HepG2 (cell line): Measurements from ENCODE around the gene EFCAB11. TPM values are rescaled to one million over a fixed set of nuclear protein-coding genes. Genes with fewer than 3 reads are reported as not detected.

Source experiments
- ATAC-seq: fragments of 200-7000 bp; cut with Tn5 transposase; 3 replicates; pipeline ENCODE4 v1.9.1; 2020; ENCODE audit warnings: mild to moderate bottlenecking, moderate library complexity
- BruUV-seq: library from RNA; stranded (reverse); fragments of 400-500 nt; replicated peaks from 2 replicates; lab custom pipeline; 2021; lab: Mats Ljungman, UMichigan
- CTCF ChIA-PET: fragments of 300-600 bp; formaldehyde crosslinking; extraction: SDS; loops from one replicate; lab custom pipeline; 2021; ENCODE audit warnings: low total read pairs, inconsistent platforms, low intra/inter-chr PET ratio; lab: Yijun Ruan, JAX
- POLR2A ChIA-PET: fragments of 350-600 bp; sonication (Branson Sonifier 250); formaldehyde crosslinking; loops from one replicate; lab custom pipeline; 2020; ENCODE audit warnings: antibody characterized with exemption, inconsistent platforms; lab: Yijun Ruan, JAX
- DNase-seq: peaks from one replicate; pipeline ENCODE4 v3.0.0-alpha.2; 2015; ENCODE audit warnings: low spot score
- FAIRE-seq: peaks from 3 replicates; lab custom pipeline; 2011; peaks lifted over from hg19 to GRCh38; lab: Jason Lieb, UNC
- H2AFZ ChIP-seq: one replicate; pipeline ENCODE4 v1.6.1; 2011; ENCODE audit warnings: low read length, inconsistent platforms
- H3K27ac ChIP-seq: fragments of 300-600 bp; 3 replicates; pipeline ENCODE4 v1.8.0; 2011; ENCODE audit warnings: mixed run types, mild to moderate bottlenecking, mixed read lengths, low read length, inconsistent platforms; ENCODE audit not compliant: insufficient read depth; ENCODE audit errors: extremely low read length
- H3K27me3 ChIP-seq, 2 experiments: fragments of 200-600 bp in 1 of 2; 2 replicates in 1 of 2; 3 replicates in 1 of 2; pipeline versions ENCODE4 v1.6.0 to v1.8.0; 2011; ENCODE audit warnings: low read length in 2 of 2, mild to moderate bottlenecking in 2 of 2, moderate library complexity in 2 of 2, inconsistent platforms in 1 of 2; ENCODE audit not compliant: insufficient read depth in 2 of 2, control insufficient read depth in 1 of 2
- H3K36me3 ChIP-seq, 2 experiments: fragments of 200-600 bp in 1 of 2; replicated peaks in 1 of 2; 2 replicates in 1 of 2; 3 replicates in 1 of 2; pipeline versions ENCODE4 v1.5.1 to v1.8.0; 2011; ENCODE audit warnings: low read length in 2 of 2, inconsistent platforms in 1 of 2; ENCODE audit not compliant: insufficient read depth in 2 of 2, control insufficient read depth in 1 of 2
- H3K4me1 ChIP-seq: 2 replicates; pipeline ENCODE4 v1.5.1; 2012; ENCODE audit warnings: low read length, inconsistent platforms; ENCODE audit not compliant: insufficient read depth
- H3K4me2 ChIP-seq: 2 replicates; pipeline ENCODE4 v1.6.0; 2011; ENCODE audit warnings: low read depth, low read length, inconsistent platforms
- H3K4me3 ChIP-seq, 3 experiments: fragments of 200-600 bp in 1 of 3; sonication (generic), shearing (Covaris generic) in 1 of 3; replicated peaks in 1 of 3; 2 replicates each; pipeline ENCODE4 v1.5.1; 2011 to 2016; ENCODE audit warnings: low read length in 3 of 3, inconsistent platforms in 2 of 3, low read depth in 2 of 3, mild to moderate bottlenecking in 2 of 3, control low read depth in 1 of 3, mixed read lengths in 1 of 3; ENCODE audit not compliant: insufficient read depth in 1 of 3
- H3K79me2 ChIP-seq: one replicate; pipeline ENCODE4 v1.6.1; 2011; ENCODE audit warnings: low read length, inconsistent platforms; ENCODE audit not compliant: insufficient read depth
- H3K9ac ChIP-seq: 2 replicates; pipeline ENCODE4 v1.6.0; 2011; ENCODE audit warnings: mild to moderate bottlenecking, low read depth, low read length, inconsistent platforms; ENCODE audit not compliant: insufficient read depth
- H3K9me3 ChIP-seq: 2 replicates; pipeline ENCODE4 v1.5.1; 2012; ENCODE audit warnings: mild to moderate bottlenecking, low read length
- H4K20me1 ChIP-seq: 2 replicates; pipeline ENCODE4 v1.6.0; 2011; ENCODE audit warnings: inconsistent platforms, mild to moderate bottlenecking, low read length, moderate library complexity; ENCODE audit not compliant: insufficient read depth
- FOXM1 ChIP-seq: sonication (generic); formaldehyde crosslinking; IDR thresholded peaks from 2 replicates; pipeline ENCODE4 v1.5.0; 2020; ENCODE audit warnings: missing genetic modification reagents
- GABPA ChIP-seq, 2 experiments: IDR thresholded peaks; 2 replicates each; pipeline ENCODE4 v1.6.1; 2011 to 2016; ENCODE audit warnings: low read depth in 2 of 2, low read length in 1 of 2, missing biosample characterization in 1 of 2, missing genetic modification characterization in 1 of 2
- MAFK ChIP-seq, 2 experiments: IDR thresholded peaks in 1 of 2; conservative IDR thresholded peaks in 1 of 2; 2 replicates each; pipeline ENCODE4 v1.6.1; 2011; ENCODE audit warnings: improper control_type of control experiment in 2 of 2, low read length in 2 of 2
- MIER2 ChIP-seq: IDR thresholded peaks from 2 replicates; pipeline ENCODE4 v1.6.1; 2016; ENCODE audit warnings: missing biosample characterization, missing genetic modification reagents
- ZNF318 ChIP-seq: sonication (generic); formaldehyde crosslinking; IDR thresholded peaks from 2 replicates; pipeline ENCODE4 v1.4.0; 2020; ENCODE audit warnings: mild to moderate bottlenecking, missing genetic modification reagents
- ZNF383 ChIP-seq: sonication (generic); formaldehyde crosslinking; IDR thresholded peaks from 2 replicates; pipeline ENCODE4 v1.4.0; 2020; ENCODE audit warnings: missing genetic modification reagents, mild to moderate bottlenecking, borderline replicate concordance
- ZNF850 ChIP-seq: sonication (generic); formaldehyde crosslinking; conservative IDR thresholded peaks from 2 replicates; pipeline ENCODE4 v1.9.0; 2021; ENCODE audit warnings: mild to moderate bottlenecking, missing genetic modification reagents
- WGBS: methylation state at CpG from one replicate; pipeline ENCODE4 v1.1.6; 2017; ENCODE audit warnings: low lambda C conversion rate; 5-methylcytosine and 5-hydroxymethylcytosine counted together
- in situ Hi-C: cut with HindIII; loops from 2 replicates; pipeline ENCODE4 v1.10.0; 2017; ENCODE audit warnings: low pct_unique_long_range_greater_than_20kb; ENCODE audit not compliant: extremely low pct_ligation_motif_present
- intact Hi-C: fragments of 100-400 bp; cut with micrococcal nuclease; formaldehyde crosslinking; loops from one replicate; pipeline ENCODE4 v1.10.0; 2022; ENCODE audit not compliant: unreplicated experiment
- polyA plus RNA-seq, 8 experiments: library from polyadenylated mRNA; depleted of rRNA in 3 of 8; stranded (reverse) in 7 of 8; unstranded in 1 of 8; fragments of >200 nt; fragmentation: Illumina TruSeq in 4 of 8; extraction: Trizol in 4 of 8; gene quantifications; 2 replicates each; pipeline versions ENCODE4 v1.2.1 to v1.2.3, GENCODE V29; 2011 to 2016; ENCODE audit warnings: low read depth in 4 of 8, missing spikeins in 1 of 8, mixed read lengths in 1 of 8; ENCODE audit not compliant: insufficient read depth in 1 of 8
- total RNA-seq, 5 experiments: library from RNA; depleted of rRNA; stranded (reverse); fragments of >200 nt; fragmentation: Illumina TruSeq; extraction: Trizol; gene quantifications; 2 replicates each; pipeline ENCODE4 v1.2.3, GENCODE V29; 2016; ENCODE audit warnings: low read depth in 1 of 5

The EFCAB11 gene
- total and polyA plus RNA-seq, 2 of the 13 experiments (the other 11 are each of a cell fraction or from before 2014, with no cell fraction given): 8.2 to 31.5 TPM

- Histone ChIP-seq H3K9me3 (no peaks in the 10 kb centered on the region), H3K27ac (no peak overlapping the region), H4K20me1 (no peaks in the 10 kb centered on the region), H3K4me2 (no peak overlapping the region), H3K79me2 (no peaks in the 10 kb centered on the region), H3K4me3 (no peak overlapping the region), H3K4me1 (peaks cover 38% of the 10 kb centered on the region), H3K36me3 (no peaks in the 10 kb centered on the region), H3K27me3 (0 out of 5 replicates have a peak, but pooled peaks cover 0 to 5% of the 10 kb centered on the region in 2 experiments), H2AFZ (no peak overlapping the region), H3K9ac (no peak overlapping the region)
- in situ Hi-C loops (loop anchor here (25.0 kb wide), 1 partner anchor 730 kb away; no protein-coding TSS in a partner anchor), intact Hi-C loops (loop anchor here (5.0 kb wide), 1 partner anchor 740 kb away; no protein-coding TSS in a partner anchor)
- 33% methylated on average over 2 of the region's 3 CpGs for WGBS
- ATAC-seq (no peak), FAIRE-seq (no peak), DNase-seq (no peak)
- BruUV-seq: no TSS peak
- TF ChIP-seq MIER2 (CRISPR knock-in tag) (no peak), FOXM1 (CRISPR knock-in tag) (no peak), GABPA (IDR thresholded peaks at IDR 0.05; ENCODE audit: low read depth, low read length) (no peak), GABPA (CRISPR knock-in tag; IDR thresholded peaks at IDR 0.05; ENCODE audit: low read depth) (no peak), ZNF318 (CRISPR knock-in tag) (no peak), ZNF850 (no peak), MAFK (conservative IDR thresholded peaks at IDR 0.05 in 1 of 2, IDR thresholded peaks at IDR 0.05 in 1 of 2; ENCODE audit: low read length in 2 of 2) (no peak), ZNF383 (CRISPR knock-in tag) (no peak)
- ChIA-PET CTCF (no interaction called here), POLR2A (interaction anchor here (0.7 kb wide), 1 partner anchor 726 kb away, joined by 3 read pairs; no protein-coding TSS in a partner anchor)
Measured at GRCh38 chr14:89767131-89767530, 187.4 kb downstream of the EFCAB11 start.
